HG03442 (cell line): Measurements from ENCODE around the gene ALKAL2.

ENCODE experiments used
- ATAC-seq: cut with Tn5 transposase; IDR thresholded peaks from one replicate; pipeline ENCODE4 v1.9.1; 2021; ENCODE audit warnings: mild to moderate bottlenecking, moderate library complexity; ENCODE audit not compliant: unreplicated experiment

ALKAL2 gene

GRCh38 chr2:295090-295489 is 7.2 kb upstream of the ALKAL2 start:
- no peak for ATAC-seq

GRCh38 chr2:290090-290722 is 2.3 kb upstream of the ALKAL2 start:
- peak; percentile 44 for ATAC-seq

- no peak for ATAC-seq
Measured at GRCh38 chr2:289362-290089, 1.6 kb upstream of the ALKAL2 start.

- no peak for ATAC-seq
Measured at GRCh38 chr2:288758-289361, 969 bp upstream of the ALKAL2 start.

GRCh38 chr2:287471-287885 is 413 bp downstream of the ALKAL2 start:
- peak; percentile 50 for ATAC-seq

- no peak for ATAC-seq
Measured at GRCh38 chr2:286774-287392, 1.0 kb downstream of the ALKAL2 start.

- ATAC-seq = no peak
Measured at GRCh38 chr2:286035-286434, 1.9 kb downstream of the ALKAL2 start.

- ATAC-seq = no peak
Measured at GRCh38 chr2:285531-285930, 2.4 kb downstream of the ALKAL2 start.

- ATAC-seq = no peak
Measured at GRCh38 chr2:284896-285492, 2.9 kb downstream of the ALKAL2 start.

GRCh38 chr2:283996-284794 is 3.7 kb downstream of the ALKAL2 start:
- no peak for ATAC-seq

- ATAC-seq = no peak
Measured at GRCh38 chr2:282371-283263, 5.3 kb downstream of the ALKAL2 start.

GRCh38 chr2:281381-281780 is 6.5 kb downstream of the ALKAL2 start:
- no peak for ATAC-seq

- no peak for ATAC-seq
Measured at GRCh38 chr2:280650-281110, 7.2 kb downstream of the ALKAL2 start.

GRCh38 chr2:279956-280649 is 7.8 kb downstream of the ALKAL2 start:
- no peak for ATAC-seq

- no peak for ATAC-seq
Measured at GRCh38 chr2:279366-279765, 8.5 kb downstream of the ALKAL2 start.

GRCh38 chr2:278927-279320 is 9.0 kb downstream of the ALKAL2 start:
- no peak for ATAC-seq

GRCh38 chr2:278312-278926 is 9.5 kb downstream of the ALKAL2 start:
- no peak for ATAC-seq

- peak; percentile 98 for ATAC-seq
Measured at GRCh38 chr2:275466-275865, 12.4 kb downstream of the ALKAL2 start.
